ENCODE results near the gene CRB2.

GRCh38 chr9:123426406-123426805 is 70.4 kb downstream of the CRB2 start:
- TF ChIP-seq EZH2 (IDR thresholded peaks at IDR 0.05; ENCODE audit: low read length, missing control alignments) (no peak), CTCF (conservative IDR thresholded peaks at IDR 0.05 in 1 of 2, IDR thresholded peaks at IDR 0.05 in 1 of 2; ENCODE audit: low read depth in 1 of 2, low read length in 2 of 2) (no peak)

All from fibroblast of lung (primary cell).